ENCODE results near the gene MTRR. TPM values are rescaled to one million over a fixed set of nuclear protein-coding genes. Genes with fewer than 3 reads are reported as not detected.
A peak's percentile ranks its signal among the peaks of the same experiment; 100 is the strongest.

The MTRR gene
- total RNA-seq, 1 experiment from 2014 or later = 64.9 TPM

DNA sequence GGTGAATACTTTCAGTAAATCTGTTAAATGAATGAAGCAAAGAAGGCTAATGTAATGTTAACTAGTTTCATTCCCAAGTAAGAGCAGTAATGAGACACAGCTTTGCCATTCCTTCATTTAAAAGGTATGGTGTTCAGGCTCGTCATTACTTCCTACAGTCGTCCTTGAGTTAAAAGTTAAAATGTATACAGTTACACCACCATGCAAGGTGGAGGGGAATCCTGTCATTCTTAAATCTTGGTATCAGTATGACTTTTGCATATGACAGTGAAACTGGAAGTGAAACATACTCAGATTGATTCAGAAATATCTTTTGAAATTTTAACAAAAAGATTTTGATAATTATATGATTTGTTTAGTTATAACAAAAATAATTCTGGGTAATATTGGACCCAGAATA lies 25.9 kb downstream of the MTRR start:
- Histone ChIP-seq H3K4me3 (ENCODE audit: low read length) (no peak overlapping the region), H3F3A (ENCODE audit: low read length, unreplicated experiment) (no peaks in the 10 kb centered on the region), H3K36me3 (ENCODE audit: low read depth, low read length) (peaks cover 87% of the 10 kb centered on the region), H3K9me3 (ENCODE audit: low read length) (no peaks in the 10 kb centered on the region), H4K20me1 (ENCODE audit: low read length) (no peaks in the 10 kb centered on the region), H3K9ac (ENCODE audit: low read length) (no peak overlapping the region), H3K79me2 (ENCODE audit: low read length) (no peaks in the 10 kb centered on the region), H3K4me2 (ENCODE audit: low read length) (no peak overlapping the region), H2AFZ (ENCODE audit: low read length) (no peak overlapping the region), H3K27me3 (ENCODE audit: low read length) (no peaks in the 10 kb centered on the region), H3K4me1 (ENCODE audit: insufficient read depth, low read length) (no peaks in the 10 kb centered on the region), H3K27ac (ENCODE audit: low read length) (no peak overlapping the region), H3K9me2 (replicated peaks; ENCODE audit: low read length) (no peaks in the 10 kb centered on the region)
- intact Hi-C loops (cut with micrococcal nuclease) = no loop called here
- no TSS peak for BruUV-seq (replicated peaks)
- ATAC-seq (no peak), DNase-seq (no peak)
- ChIA-PET POLR2A (ENCODE audit: unreplicated experiment) (no interaction called here), CTCF (no interaction called here)
- TF ChIP-seq CTCF (conservative IDR thresholded peaks at IDR 0.05; ENCODE audit: low read depth, low read length) = no peak
- no peak for TF ChIP-seq EZH2 (IDR thresholded peaks at IDR 0.05; ENCODE audit: low read length, unreplicated experiment)
- TF ChIP-seq EZH2phosphoT487 (IDR thresholded peaks at IDR 0.05; ENCODE audit: borderline replicate concordance, low read length) = no peak

GRCh38 chr5:7897014-7897600 lies 28.2 kb downstream of the MTRR start:
- H3F3A ChIP-seq (ENCODE audit: low read length, unreplicated experiment) = no peaks in the 10 kb centered on the region
- no peaks in the 10 kb centered on the region for H3K9me3 ChIP-seq (ENCODE audit: low read length)
- H3K4me1 ChIP-seq (ENCODE audit: insufficient read depth, low read length) = no peaks in the 10 kb centered on the region
- no peak overlapping the region for H3K27ac ChIP-seq (ENCODE audit: low read length)
- TF ChIP-seq CTCF (conservative IDR thresholded peaks at IDR 0.05; ENCODE audit: low read depth, low read length) = peak; percentile 87
- TF ChIP-seq EZH2 (IDR thresholded peaks at IDR 0.05; ENCODE audit: low read length, unreplicated experiment) = no peak
- DNase-seq = peak; percentile 73
- H3K9me2 ChIP-seq (replicated peaks; ENCODE audit: low read length) = no peaks in the 10 kb centered on the region
- intact Hi-C loops (cut with micrococcal nuclease) = no loop called here
- POLR2A ChIA-PET (ENCODE audit: unreplicated experiment) = no interaction called here
- no peaks in the 10 kb centered on the region for H3K27me3 ChIP-seq (ENCODE audit: low read length)
- no peak overlapping the region for H3K4me2 ChIP-seq (ENCODE audit: low read length)
- H3K9ac ChIP-seq (ENCODE audit: low read length) = no peak overlapping the region
- no peaks in the 10 kb centered on the region for H3K79me2 ChIP-seq (ENCODE audit: low read length)
- H3K36me3 ChIP-seq (ENCODE audit: low read depth, low read length) = peaks cover 92% of the 10 kb centered on the region
- CTCF ChIA-PET = no interaction called here
- BruUV-seq (replicated peaks) = no TSS peak
- H3K4me3 ChIP-seq (ENCODE audit: low read length) = no peak overlapping the region
- no peaks in the 10 kb centered on the region for H4K20me1 ChIP-seq (ENCODE audit: low read length)
- ATAC-seq = peak; percentile 57; the same call in 1 of the 2 replicates
- no peak overlapping the region for H2AFZ ChIP-seq (ENCODE audit: low read length)

- Histone ChIP-seq H3K36me3 (ENCODE audit: low read depth, low read length) (peaks cover 75% of the 10 kb centered on the region), H3K79me2 (ENCODE audit: low read length) (no peaks in the 10 kb centered on the region), H4K20me1 (ENCODE audit: low read length) (no peaks in the 10 kb centered on the region), H3K27ac (ENCODE audit: low read length) (no peak overlapping the region), H3F3A (ENCODE audit: low read length, unreplicated experiment) (no peaks in the 10 kb centered on the region), H3K9me2 (replicated peaks; ENCODE audit: low read length) (no peaks in the 10 kb centered on the region), H2AFZ (ENCODE audit: low read length) (no peak overlapping the region), H3K4me1 (ENCODE audit: insufficient read depth, low read length) (peaks cover 15% of the 10 kb centered on the region), H3K9ac (ENCODE audit: low read length) (no peak overlapping the region), H3K9me3 (ENCODE audit: low read length) (peaks cover 2% of the 10 kb centered on the region; the same call in 1 of the 2 replicates), H3K27me3 (ENCODE audit: low read length) (no peaks in the 10 kb centered on the region), H3K4me2 (ENCODE audit: low read length) (no peak overlapping the region), H3K4me3 (ENCODE audit: low read length) (no peak overlapping the region)
- ChIA-PET CTCF (no interaction called here), POLR2A (ENCODE audit: unreplicated experiment) (no interaction called here)
- DNase-seq (no peak), ATAC-seq (no peak)
- TF ChIP-seq CTCF (conservative IDR thresholded peaks at IDR 0.05; ENCODE audit: low read depth, low read length) (no peak), EZH2 (IDR thresholded peaks at IDR 0.05; ENCODE audit: low read length, unreplicated experiment) (no peak), EZH2phosphoT487 (IDR thresholded peaks at IDR 0.05; ENCODE audit: borderline replicate concordance, low read length) (no peak)
- intact Hi-C loops (cut with micrococcal nuclease) = no loop called here
- BruUV-seq (replicated peaks) = no TSS peak
Observed at GRCh38 chr5:7902201-7902600, 33.3 kb downstream of the MTRR start.
